Measurements from ENCODE around the gene ZNF490.
"Not testable (repeated sequence)": the region's sequence is repeated elsewhere in the genome, so short reads cannot be mapped to it uniquely, and the experiment has no call there.

ZNF490 gene

GRCh38 chr19:12581100-12581499, 29.5 kb downstream of the ZNF490 start:
- no peak overlapping the region for H3K27ac ChIP-seq
- no peak for TF ChIP-seq ZFX (IDR thresholded peaks at IDR 0.05)
- TF ChIP-seq, protein P1, sequence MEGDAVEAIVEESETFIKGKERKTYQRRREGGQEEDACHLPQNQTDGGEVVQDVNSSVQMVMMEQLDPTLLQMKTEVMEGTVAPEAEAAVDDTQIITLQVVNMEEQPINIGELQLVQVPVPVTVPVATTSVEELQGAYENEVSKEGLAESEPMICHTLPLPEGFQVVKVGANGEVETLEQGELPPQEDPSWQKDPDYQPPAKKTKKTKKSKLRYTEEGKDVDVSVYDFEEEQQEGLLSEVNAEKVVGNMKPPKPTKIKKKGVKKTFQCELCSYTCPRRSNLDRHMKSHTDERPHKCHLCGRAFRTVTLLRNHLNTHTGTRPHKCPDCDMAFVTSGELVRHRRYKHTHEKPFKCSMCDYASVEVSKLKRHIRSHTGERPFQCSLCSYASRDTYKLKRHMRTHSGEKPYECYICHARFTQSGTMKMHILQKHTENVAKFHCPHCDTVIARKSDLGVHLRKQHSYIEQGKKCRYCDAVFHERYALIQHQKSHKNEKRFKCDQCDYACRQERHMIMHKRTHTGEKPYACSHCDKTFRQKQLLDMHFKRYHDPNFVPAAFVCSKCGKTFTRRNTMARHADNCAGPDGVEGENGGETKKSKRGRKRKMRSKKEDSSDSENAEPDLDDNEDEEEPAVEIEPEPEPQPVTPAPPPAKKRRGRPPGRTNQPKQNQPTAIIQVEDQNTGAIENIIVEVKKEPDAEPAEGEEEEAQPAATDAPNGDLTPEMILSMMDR (conservative IDR thresholded peaks at IDR 0.05), result no peak

- no peak overlapping the region for H3K27ac ChIP-seq
These were observed 30.4 kb downstream of the ZNF490 start for GRCh38 chr19:12580180-12580694.

GRCh38 chr19:12578641-12579040, 32.0 kb downstream of the ZNF490 start:
- no peak overlapping the region for H3K27ac ChIP-seq
- TF ChIP-seq, protein P1 (conservative IDR thresholded peaks at IDR 0.05), result no peak
- TF ChIP-seq ZFX (IDR thresholded peaks at IDR 0.05), result no peak

More at GRCh38 chr19:12580180-12580694, 30.4 kb downstream of the ZNF490 start:
- TF ChIP-seq, protein P1 (conservative IDR thresholded peaks at IDR 0.05), result no peak
- no peak for TF ChIP-seq ZFX (IDR thresholded peaks at IDR 0.05)

DNA sequence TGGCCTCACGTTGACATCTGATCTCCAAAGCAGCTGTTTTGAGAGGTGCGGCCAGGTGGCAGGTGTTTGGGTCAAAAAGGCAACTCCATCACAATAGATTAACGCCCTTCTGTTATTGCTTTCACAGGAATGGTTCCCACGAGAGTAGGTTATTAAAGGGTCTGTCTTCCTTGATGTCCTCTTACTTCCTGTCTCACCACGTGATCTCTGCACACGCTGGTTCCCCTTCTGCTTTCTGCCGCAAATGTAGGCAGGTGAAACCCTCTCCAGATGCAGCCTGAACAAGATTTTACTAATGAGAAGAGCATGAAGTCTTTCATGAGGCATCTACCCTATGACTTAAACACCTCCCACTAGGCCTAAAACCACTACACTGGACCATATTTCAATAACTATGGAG, 36.6 kb downstream of the ZNF490 start:
- H3K27ac ChIP-seq, result no peak overlapping the region
- TF ChIP-seq, protein P1 (conservative IDR thresholded peaks at IDR 0.05), result no peak
- no peak for TF ChIP-seq ZFX (IDR thresholded peaks at IDR 0.05)

- no peak overlapping the region for H3K27ac ChIP-seq
- TF ChIP-seq ZFX (IDR thresholded peaks at IDR 0.05), result no peak
- TF ChIP-seq, protein P1 (conservative IDR thresholded peaks at IDR 0.05), result no peak
These were observed 42.7 kb downstream of the ZNF490 start for GRCh38 chr19:12567951-12568350.

DNA sequence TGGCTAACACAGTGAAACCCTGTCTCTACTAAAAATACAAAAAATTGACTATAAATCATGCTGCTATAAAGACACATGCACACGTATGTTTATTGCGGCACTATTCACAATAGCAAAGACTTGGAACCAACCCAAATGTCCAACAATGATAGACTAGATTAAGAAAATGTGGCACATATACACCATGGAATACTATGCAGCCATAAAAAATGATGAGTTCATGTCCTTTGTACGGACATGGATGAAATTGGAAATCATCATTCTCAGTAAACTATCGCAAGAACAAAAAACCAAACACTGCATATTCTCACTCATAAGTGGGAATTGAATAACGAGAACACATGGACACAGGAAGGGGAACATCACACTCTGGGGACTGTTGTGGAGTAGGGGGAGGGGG, 44.2 kb downstream of the ZNF490 start:
- not testable (repeated sequence) for H3K27ac ChIP-seq

- TF ChIP-seq, protein P1 (conservative IDR thresholded peaks at IDR 0.05), result peak; percentile 97
- TF ChIP-seq ZFX (IDR thresholded peaks at IDR 0.05), result no peak
- no peak overlapping the region for H3K27ac ChIP-seq
These were observed 46.5 kb downstream of the ZNF490 start for GRCh38 chr19:12564016-12564664.

- TF ChIP-seq ZFX (IDR thresholded peaks at IDR 0.05), result no peak
- TF ChIP-seq, protein P1 (conservative IDR thresholded peaks at IDR 0.05), result no peak
- no peak overlapping the region for H3K27ac ChIP-seq
These were observed 55.1 kb downstream of the ZNF490 start for GRCh38 chr19:12555456-12555930.

Data from C4-2B (cell line).